ENCODE data around the gene GTF3C1. TPM values are rescaled to one million over a fixed set of nuclear protein-coding genes. Genes with fewer than 3 reads are reported as not detected.

Gene GTF3C1
- total and polyA plus RNA-seq, 2 of the 8 experiments (the other 6 are each of a cell fraction or from before 2014, with no cell fraction given) = 89.3 to 126 TPM

GRCh38 chr16:27531826-27532800 is 17.6 kb downstream of the GTF3C1 start:
- no peak overlapping the region for H3K27ac ChIP-seq (ENCODE audit: low read depth, low read length)
- no peak for DNase-seq (ENCODE audit: low read depth in 1 of 2, low spot score in 2 of 2)
- no peaks in the 10 kb centered on the region for H3K79me2 ChIP-seq (ENCODE audit: control insufficient read depth in 1 of 2, insufficient read depth in 2 of 2, low read length in 2 of 2)
- no peak overlapping the region for H4K8ac ChIP-seq (ENCODE audit: extremely low read depth, insufficient read depth, low read length)
- no peak overlapping the region for H3K56ac ChIP-seq (replicated peaks; ENCODE audit: insufficient read length, low read depth, low read length)
- H3K9ac ChIP-seq (replicated peaks in 1 of 4; ENCODE audit: extremely low read depth in 1 of 4, low read depth in 3 of 4, low read length in 3 of 4) = no peak overlapping the region
- H4K20me1 ChIP-seq (replicated peaks in 1 of 2; ENCODE audit: control insufficient read depth in 1 of 2, insufficient read depth in 2 of 2, low read length in 2 of 2) = peaks cover 0 to 8% of the 10 kb centered on the region in 2 experiments
- 90% methylated on average over 19 of the region's 19 CpGs; no CpG with 5 or more reads in 1 of the 2 experiments for WGBS, 2 experiments (ENCODE audit: extremely low coverage in 1 of 2, insufficient coverage in 1 of 2, insufficient read length in 1 of 2, insufficient replicate concordance in 2 of 2, low coverage in 1 of 2, low lambda C conversion rate in 2 of 2, missing lambda C conversion rate in 1 of 2)
- peaks cover 28 to 85% (median 66%) of the 10 kb centered on the region in 4 experiments for H3K36me3 ChIP-seq (ENCODE audit: control insufficient read depth in 2 of 4, insufficient read depth in 4 of 4, low read length in 3 of 4)
- H2AK5ac ChIP-seq (ENCODE audit: low read depth, low read length) = no peak overlapping the region
- no peak overlapping the region for H2AFZ ChIP-seq (ENCODE audit: low read length)
- H3K4me2 ChIP-seq (ENCODE audit: insufficient read depth in 1 of 2, low read depth in 2 of 2, low read length in 2 of 2) = no peak overlapping the region
- ChIA-PET CTCF (ENCODE audit: partially characterized antibody) (interaction anchor here (1.0 to 5.5 kb wide), 2 partner anchors 9 to 16 kb away, joined by 3 to 27 read pairs; no protein-coding TSS in a partner anchor), POLR2A (ENCODE audit: partially characterized antibody) (interaction anchor here (1.1 to 1.3 kb wide), 2 partner anchors 16 to 18 kb away, joined by 3 to 4 read pairs; partner anchors contain the start of genes GTF3C1 and KATNIP)
- H3K23ac ChIP-seq (ENCODE audit: insufficient read length) = no peak overlapping the region
- no peak overlapping the region for H2BK15ac ChIP-seq (ENCODE audit: low read length)
- no peak overlapping the region for H3K4me3 ChIP-seq (ENCODE audit: extremely low read depth in 1 of 4, insufficient read depth in 2 of 4, low read depth in 3 of 4, low read length in 4 of 4)
- H3K4me1 ChIP-seq (replicated peaks in 1 of 4; ENCODE audit: control insufficient read depth in 3 of 4, insufficient read depth in 4 of 4, low read length in 3 of 4) = no peaks in the 10 kb centered on the region
- TF ChIP-seq USF2 (IDR thresholded peaks at IDR 0.05; ENCODE audit: low read length) (no peak), CHD1 (IDR thresholded peaks at IDR 0.05; ENCODE audit: low read depth, low read length) (no peak), RBBP5 (IDR thresholded peaks at IDR 0.05; ENCODE audit: borderline replicate concordance, low read depth, low read length) (no peak), ZNF274 (IDR thresholded peaks at IDR 0.05; ENCODE audit: borderline replicate concordance, extremely low read depth, low read length) (no peak)
- no peak overlapping the region for H4K91ac ChIP-seq (replicated peaks; ENCODE audit: insufficient read length, low read length)
- no peak for FAIRE-seq
- no peaks in the 10 kb centered on the region for H3K23me2 ChIP-seq (ENCODE audit: low read depth, low read length)
- no peak overlapping the region for H2BK12ac ChIP-seq (ENCODE audit: low read depth, low read length)
- no peaks in the 10 kb centered on the region for H3K9me3 ChIP-seq (ENCODE audit: insufficient read depth in 2 of 2, low read depth in 1 of 2, low read length in 1 of 2)
- H3K18ac ChIP-seq (ENCODE audit: extremely low read depth, low read length) = no peak overlapping the region
- no peak overlapping the region for H3K4ac ChIP-seq (replicated peaks; ENCODE audit: insufficient read length, low read depth, low read length)
- H2BK20ac ChIP-seq (ENCODE audit: low read length) = no peak overlapping the region
- no peak overlapping the region for H2BK5ac ChIP-seq (ENCODE audit: low read depth, low read length)
- no peak overlapping the region for H3K14ac ChIP-seq (ENCODE audit: insufficient read length)
- no peaks in the 10 kb centered on the region for H3K27me3 ChIP-seq (replicated peaks in 1 of 4; ENCODE audit: control insufficient read depth in 3 of 4, extremely low read depth in 1 of 4, insufficient read depth in 3 of 4, low read length in 3 of 4)
- no peaks in the 10 kb centered on the region; the same call in none of the 2 replicates for H3K79me1 ChIP-seq (ENCODE audit: low read depth, low read length)
- H4K5ac ChIP-seq (ENCODE audit: insufficient read length, low read depth, low read length) = no peak overlapping the region
- H2BK120ac ChIP-seq (replicated peaks; ENCODE audit: low read depth, low read length) = no peak overlapping the region
